Kidney epithelial cell (primary cell): ENCODE measurements around the gene CHIT1. TPM values are rescaled to one million over a fixed set of nuclear protein-coding genes. Genes with fewer than 3 reads are reported as not detected.

ENCODE experiments used
- DNase-seq: peaks from one replicate; pipeline ENCODE4 v3.0.0-alpha.2; 2010; ENCODE audit warnings: low read depth
- H3K27me3 ChIP-seq: 2 replicates; pipeline ENCODE4 v1.6.0; 2011; ENCODE audit warnings: low read length; ENCODE audit not compliant: control insufficient read depth, insufficient read depth
- H3K36me3 ChIP-seq: 2 replicates; pipeline ENCODE4 v1.5.1; 2011; ENCODE audit warnings: low read length; ENCODE audit not compliant: control insufficient read depth, insufficient read depth
- H3K4me3 ChIP-seq: 2 replicates; pipeline ENCODE4 v1.5.1; 2011; ENCODE audit warnings: low read depth, mild to moderate bottlenecking, control low read depth, low read length
- total RNA-seq: library from RNA; depleted of rRNA; stranded (reverse); fragments of >200 nt; gene quantifications from 2 replicates; pipeline ENCODE4 v1.2.3, GENCODE V29; 2015
- TF ChIP-seq, protein P1 (sequence below): IDR thresholded peaks from 2 replicates; pipeline ENCODE4 v1.5.1; 2011; ENCODE audit warnings: mild to moderate bottlenecking, moderate library complexity, low read length, control low read depth, inconsistent platforms; ENCODE audit not compliant: insufficient read depth, poor library complexity, severe bottlenecking

CHIT1 gene
- total RNA-seq, 1 donor from 2014 or later: not detected

DNA sequence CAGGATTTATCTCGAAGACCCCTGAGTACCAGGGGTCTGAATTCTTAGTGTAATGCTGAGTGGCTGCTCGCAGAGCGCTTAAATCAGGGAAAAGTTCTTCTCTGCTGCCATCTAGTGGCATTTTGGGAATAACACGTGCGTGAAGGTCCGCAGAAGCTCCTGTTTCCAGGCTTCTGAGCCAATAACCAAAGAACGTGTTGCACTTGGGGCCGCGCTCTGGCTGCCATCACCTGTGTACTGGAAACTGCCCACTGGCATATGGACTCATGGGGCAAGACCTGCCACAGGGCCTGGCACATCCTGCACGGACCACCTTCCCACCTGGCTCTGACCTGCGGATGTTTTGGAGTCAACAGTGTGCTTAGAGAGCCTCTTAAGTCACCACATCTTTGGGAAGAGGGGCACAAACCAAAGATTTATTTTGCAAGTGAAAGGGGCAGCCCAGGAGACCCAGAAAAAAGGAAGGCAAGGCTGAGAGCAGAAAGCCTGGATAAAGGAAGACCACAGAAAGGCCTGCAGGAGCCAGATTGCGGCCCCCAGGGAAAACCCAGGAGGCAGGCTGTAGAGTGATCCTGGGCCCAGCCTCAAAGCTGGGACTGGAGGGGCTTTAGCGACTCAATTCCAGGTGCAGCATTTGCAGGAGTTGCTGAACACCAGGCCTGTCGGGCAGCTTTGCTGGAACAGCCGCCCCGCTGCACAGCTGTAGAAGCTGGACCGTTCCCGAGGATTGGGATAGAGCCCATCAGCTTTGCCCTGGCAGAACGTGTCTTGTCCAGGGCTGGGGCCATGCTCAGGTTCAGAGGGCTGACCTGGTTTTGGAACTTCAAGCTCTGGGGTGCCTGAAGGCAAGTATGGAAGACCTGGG is 13.0 kb downstream of the CHIT1 start:
- peaks cover 18% of the 10 kb centered on the region for H3K27me3 ChIP-seq
- TF ChIP-seq, protein P1, sequence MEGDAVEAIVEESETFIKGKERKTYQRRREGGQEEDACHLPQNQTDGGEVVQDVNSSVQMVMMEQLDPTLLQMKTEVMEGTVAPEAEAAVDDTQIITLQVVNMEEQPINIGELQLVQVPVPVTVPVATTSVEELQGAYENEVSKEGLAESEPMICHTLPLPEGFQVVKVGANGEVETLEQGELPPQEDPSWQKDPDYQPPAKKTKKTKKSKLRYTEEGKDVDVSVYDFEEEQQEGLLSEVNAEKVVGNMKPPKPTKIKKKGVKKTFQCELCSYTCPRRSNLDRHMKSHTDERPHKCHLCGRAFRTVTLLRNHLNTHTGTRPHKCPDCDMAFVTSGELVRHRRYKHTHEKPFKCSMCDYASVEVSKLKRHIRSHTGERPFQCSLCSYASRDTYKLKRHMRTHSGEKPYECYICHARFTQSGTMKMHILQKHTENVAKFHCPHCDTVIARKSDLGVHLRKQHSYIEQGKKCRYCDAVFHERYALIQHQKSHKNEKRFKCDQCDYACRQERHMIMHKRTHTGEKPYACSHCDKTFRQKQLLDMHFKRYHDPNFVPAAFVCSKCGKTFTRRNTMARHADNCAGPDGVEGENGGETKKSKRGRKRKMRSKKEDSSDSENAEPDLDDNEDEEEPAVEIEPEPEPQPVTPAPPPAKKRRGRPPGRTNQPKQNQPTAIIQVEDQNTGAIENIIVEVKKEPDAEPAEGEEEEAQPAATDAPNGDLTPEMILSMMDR: peak; percentile 57
- H3K36me3 ChIP-seq: no peaks in the 10 kb centered on the region
- DNase-seq: peak; percentile 14
- no peak overlapping the region for H3K4me3 ChIP-seq

DNA sequence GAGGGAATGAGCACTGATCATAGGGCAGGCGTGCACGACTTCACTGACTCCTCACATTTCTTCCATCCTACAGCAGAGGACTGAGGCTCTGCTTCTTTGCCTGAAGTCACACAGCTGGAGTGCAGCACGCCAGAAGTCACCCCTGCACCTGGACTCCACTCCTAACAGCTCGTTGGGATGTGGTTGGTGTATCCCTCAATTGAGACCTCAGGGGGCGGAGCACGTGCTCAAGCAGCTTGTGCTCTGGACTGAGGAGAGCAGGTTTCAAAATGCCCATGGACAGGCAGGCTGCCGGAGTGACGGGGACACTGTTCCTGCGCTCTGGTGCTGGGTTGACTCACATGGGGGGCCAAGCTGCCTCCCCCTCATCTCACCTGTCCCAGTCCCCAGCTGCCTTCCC is 13.9 kb downstream of the CHIT1 start:
- no peak for DNase-seq
- TF ChIP-seq, protein P1: no peak
- H3K27me3 ChIP-seq: peaks cover 16% of the 10 kb centered on the region

DNA sequence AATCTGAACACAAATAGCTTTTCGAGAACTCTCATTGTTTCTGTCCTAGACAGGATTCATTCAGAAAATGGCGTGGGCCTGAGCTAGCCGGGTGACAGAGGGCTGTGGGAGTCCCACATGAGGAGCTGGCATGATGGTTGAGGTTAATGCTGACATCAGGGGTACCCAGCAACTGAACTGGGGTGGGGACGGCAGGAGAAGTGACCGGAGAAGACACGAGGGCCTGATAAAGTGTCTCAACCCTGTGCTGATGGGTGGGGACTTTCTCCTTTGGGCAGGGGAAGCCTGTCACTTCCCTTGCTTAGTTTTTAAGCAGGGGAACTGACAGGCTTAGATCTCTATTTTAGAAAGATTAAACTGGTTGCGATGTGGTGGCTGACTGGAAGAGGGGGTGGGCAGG is 14.6 kb downstream of the CHIT1 start:
- no peak for DNase-seq
- H3K27me3 ChIP-seq: peaks cover 16% of the 10 kb centered on the region
- no peak overlapping the region for H3K4me3 ChIP-seq
- no peaks in the 10 kb centered on the region for H3K36me3 ChIP-seq
- TF ChIP-seq, protein P1: no peak

More for the DNA sequence above, 13.9 kb downstream of the CHIT1 start:
- H3K4me3 ChIP-seq: no peak overlapping the region
- no peaks in the 10 kb centered on the region for H3K36me3 ChIP-seq

DNA sequence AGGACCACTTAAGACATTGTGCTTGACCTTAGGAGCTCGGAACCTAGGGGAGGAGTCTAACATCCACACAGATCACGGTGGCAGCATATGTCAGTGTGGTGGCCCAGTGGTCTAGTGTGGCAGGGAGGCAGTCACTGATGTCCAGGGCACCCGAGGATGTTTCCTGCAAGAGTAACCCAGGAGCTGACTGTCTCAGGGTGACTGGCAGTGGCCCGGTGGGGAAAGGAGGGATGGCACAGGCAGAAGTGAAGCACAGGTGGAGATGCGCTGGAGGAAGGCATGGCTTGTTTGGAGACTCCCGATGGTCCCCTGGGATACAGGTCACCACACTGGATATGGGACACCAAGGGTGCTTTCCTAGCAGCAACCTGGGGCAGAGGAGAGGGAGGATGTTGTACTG is 16.3 kb downstream of the CHIT1 start:
- no peak for DNase-seq
- H3K36me3 ChIP-seq: no peaks in the 10 kb centered on the region
- TF ChIP-seq, protein P1: no peak

DNA sequence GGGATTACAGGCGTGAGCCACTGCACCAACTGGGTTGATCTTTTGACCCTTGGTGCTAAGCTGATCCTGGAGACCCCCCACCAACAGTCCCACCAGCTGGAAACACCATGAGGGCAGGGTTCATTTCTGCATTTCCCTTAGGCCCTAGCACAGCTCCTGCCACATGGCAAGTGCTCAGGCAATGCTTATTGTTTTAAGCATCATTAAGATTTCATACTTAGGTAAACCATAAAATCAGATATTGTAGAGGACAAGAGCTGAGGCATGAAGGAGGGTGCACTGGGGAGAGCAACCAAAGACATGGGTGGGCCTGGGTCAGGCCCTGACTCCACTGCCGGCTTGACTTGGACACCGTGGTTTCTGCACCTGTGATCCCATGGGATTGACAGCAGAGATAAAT is 17.7 kb downstream of the CHIT1 start:
- TF ChIP-seq, protein P1: no peak
- Histone ChIP-seq H3K4me3 (no peak overlapping the region), H3K36me3 (no peaks in the 10 kb centered on the region), H3K27me3 (peaks cover 3% of the 10 kb centered on the region)
- no peak for DNase-seq

More for the DNA sequence above, 16.3 kb downstream of the CHIT1 start:
- H3K27me3 ChIP-seq: peaks cover 13% of the 10 kb centered on the region
- no peak overlapping the region for H3K4me3 ChIP-seq

DNA sequence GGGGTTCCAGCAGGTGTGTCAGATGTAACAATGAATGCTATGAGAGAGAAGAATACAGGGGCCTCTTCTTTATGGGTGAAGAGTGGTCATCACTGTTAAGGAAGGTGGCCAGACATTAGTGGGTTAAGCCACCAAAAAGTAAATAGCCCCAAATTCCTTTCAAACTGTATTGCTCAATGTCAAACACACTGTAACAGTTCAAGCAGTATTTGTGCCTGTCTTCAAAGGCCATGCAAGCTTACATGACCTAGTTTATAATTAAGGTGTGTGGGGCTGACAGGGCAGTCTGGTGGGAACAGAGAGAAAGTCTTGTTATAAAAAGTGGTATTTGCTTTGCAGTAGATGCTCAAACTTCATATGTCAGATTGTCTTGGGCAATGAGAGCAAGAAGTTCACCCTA is 18.5 kb downstream of the CHIT1 start:
- TF ChIP-seq, protein P1: no peak
- Histone ChIP-seq H3K27me3 (peaks cover 2% of the 10 kb centered on the region), H3K36me3 (no peaks in the 10 kb centered on the region), H3K4me3 (no peak overlapping the region)
- DNase-seq: no peak
